ENCODE data around the gene ZNF735. TPM values are rescaled to one million over a fixed set of nuclear protein-coding genes. Genes with fewer than 3 reads are reported as not detected.

ZNF735 gene
- polyA plus RNA-seq (2012; ENCODE audit: insufficient read length, low read depth): not detected

DNA sequence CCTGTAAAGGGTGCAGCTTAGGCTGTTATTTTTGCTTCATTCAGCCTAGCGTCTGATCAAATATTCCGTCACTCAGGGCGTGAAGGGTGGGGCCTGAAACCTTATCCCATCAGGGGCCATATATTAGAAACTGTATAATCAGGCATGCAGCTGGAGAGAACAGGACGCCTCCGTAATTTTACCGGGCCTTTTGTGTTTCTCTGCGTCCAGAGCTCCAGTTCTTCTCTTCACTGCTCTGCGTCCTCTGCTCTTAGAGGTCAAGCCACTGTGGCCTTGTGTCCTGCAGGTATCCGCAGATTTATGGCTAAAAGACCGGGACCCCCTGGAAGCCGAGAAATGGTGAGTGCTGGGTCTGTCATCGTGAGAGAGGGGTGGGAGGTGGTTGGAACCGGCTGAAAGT is at the start of gene ZNF735:
TSS of gene ZNF735 (plus strand) at position 301 of the 400 bp plus-strand sequence. CDS start at position 301, 0 bp downstream.
- TF ChIP-seq REST (IDR thresholded peaks at IDR 0.05; ENCODE audit: insufficient read depth in 1 of 2, low read depth in 2 of 2, low read length in 2 of 2) (no peak), POLR2AphosphoS5 (IDR thresholded peaks at IDR 0.05; ENCODE audit: low read depth, low read length) (no peak), TAF1 (IDR thresholded peaks at IDR 0.05; ENCODE audit: borderline replicate concordance, insufficient read depth, low read length) (no peak)

DNA sequence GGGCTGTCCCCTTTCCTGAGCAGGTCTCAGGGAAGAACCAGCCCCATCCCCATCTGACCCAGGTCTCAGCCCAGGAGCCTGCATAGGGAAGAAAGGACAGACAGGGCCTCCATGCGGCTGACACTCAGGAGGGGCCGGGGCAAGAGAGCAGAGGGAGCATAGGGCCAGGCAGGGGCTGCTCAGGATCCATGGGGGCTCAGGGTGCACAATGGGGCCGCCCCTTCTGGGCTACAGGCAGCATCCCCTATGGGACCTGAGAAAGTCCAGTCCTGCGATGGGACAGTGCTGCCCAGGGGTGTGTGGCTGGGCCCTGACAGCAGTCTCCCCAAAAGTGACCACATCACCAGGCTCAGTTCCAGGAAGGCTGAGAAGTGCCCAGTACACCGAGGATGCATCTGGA is 32.7 kb upstream of the ZNF735 start:
- TF ChIP-seq FOXP2 (optimal IDR thresholded peaks at IDR 0.05; ENCODE audit: borderline replicate concordance, extremely low read depth, extremely low read length, insufficient read depth): no peak
- no peak for TF ChIP-seq SIN3A (IDR thresholded peaks at IDR 0.05; ENCODE audit: borderline replicate concordance, insufficient read depth, low read length)
- no peak for TF ChIP-seq POLR2AphosphoS5 (IDR thresholded peaks at IDR 0.05; ENCODE audit: low read depth, low read length)
- no peak for TF ChIP-seq REST (IDR thresholded peaks at IDR 0.05; ENCODE audit: insufficient read depth in 1 of 2, low read depth in 2 of 2, low read length in 2 of 2)
- no peak for TF ChIP-seq TAF1 (IDR thresholded peaks at IDR 0.05; ENCODE audit: borderline replicate concordance, insufficient read depth, low read length)

DNA sequence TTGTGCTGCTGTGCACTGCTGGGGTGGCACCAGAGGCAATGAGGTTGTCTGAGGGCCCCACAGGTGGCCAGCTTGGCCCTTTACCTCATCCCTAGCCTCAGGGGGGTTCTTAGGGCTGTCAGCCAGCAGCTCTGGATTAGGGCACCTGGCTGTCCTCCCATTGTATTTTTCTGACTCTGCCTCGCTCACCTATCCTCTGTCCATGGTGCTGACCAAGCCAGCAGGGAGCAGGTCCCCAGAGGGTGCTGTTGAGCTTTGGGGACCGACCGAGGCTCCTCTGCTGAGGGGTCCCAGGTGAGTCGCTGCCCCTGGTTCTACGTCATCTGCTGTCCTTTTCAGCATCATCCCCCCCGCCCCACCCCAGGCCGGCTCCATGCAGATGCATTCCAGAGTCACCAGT is 32.1 kb upstream of the ZNF735 start:
- TF ChIP-seq FOXP2 (optimal IDR thresholded peaks at IDR 0.05; ENCODE audit: borderline replicate concordance, extremely low read depth, extremely low read length, insufficient read depth): no peak
- TF ChIP-seq REST (IDR thresholded peaks at IDR 0.05; ENCODE audit: insufficient read depth in 1 of 2, low read depth in 2 of 2, low read length in 2 of 2): peak; percentile 54 to 84; a peak in 2 of 4 replicates

DNA sequence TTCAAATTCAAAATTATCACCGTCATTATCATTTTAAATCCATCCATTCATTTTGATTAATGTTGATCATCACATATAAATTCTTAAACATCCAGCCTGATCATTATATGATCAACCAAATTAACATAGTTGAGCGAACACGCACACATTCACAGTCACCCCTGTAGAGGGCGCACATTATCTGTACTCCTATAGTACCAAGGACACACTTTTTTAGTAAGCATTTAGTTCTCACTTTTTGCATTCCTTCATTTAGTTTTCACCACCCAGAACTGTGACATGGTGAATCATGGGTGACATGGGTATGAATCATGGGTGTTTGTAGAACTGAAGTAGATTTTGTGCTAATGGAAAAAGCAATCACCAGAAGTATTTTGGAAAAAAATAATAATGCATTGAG is 26.0 kb upstream of the ZNF735 start:
- TF ChIP-seq TAF1 (IDR thresholded peaks at IDR 0.05; ENCODE audit: borderline replicate concordance, insufficient read depth, low read length): no peak
- no peak for TF ChIP-seq FOXP2 (optimal IDR thresholded peaks at IDR 0.05; ENCODE audit: borderline replicate concordance, extremely low read depth, extremely low read length, insufficient read depth)
- no peak for TF ChIP-seq POLR2AphosphoS5 (IDR thresholded peaks at IDR 0.05; ENCODE audit: low read depth, low read length)
- TF ChIP-seq SIN3A (IDR thresholded peaks at IDR 0.05; ENCODE audit: borderline replicate concordance, insufficient read depth, low read length): no peak
- no peak for TF ChIP-seq REST (IDR thresholded peaks at IDR 0.05; ENCODE audit: insufficient read depth in 1 of 2, low read depth in 2 of 2, low read length in 2 of 2)

- TF ChIP-seq TAF1 (IDR thresholded peaks at IDR 0.05; ENCODE audit: borderline replicate concordance, insufficient read depth, low read length) (no peak), FOXP2 (optimal IDR thresholded peaks at IDR 0.05; ENCODE audit: borderline replicate concordance, extremely low read depth, extremely low read length, insufficient read depth) (no peak), SIN3A (IDR thresholded peaks at IDR 0.05; ENCODE audit: borderline replicate concordance, insufficient read depth, low read length) (no peak), POLR2AphosphoS5 (IDR thresholded peaks at IDR 0.05; ENCODE audit: low read depth, low read length) (no peak), REST (IDR thresholded peaks at IDR 0.05; ENCODE audit: insufficient read depth in 1 of 2, low read depth in 2 of 2, low read length in 2 of 2) (no peak)
Measured at GRCh38 chr7:64181586-64181985, 25.4 kb upstream of the ZNF735 start.

Data from PFSK-1 (cell line).